Hematopoietic multipotent progenitor cell treated with erythropoietin and hydrocortisone succinate and interleukin-3 and kit ligand, for 6 days (in vitro differentiated cells): ENCODE measurements around the gene UQCC2.

Experiments
- DNase-seq: peaks from one replicate; pipeline ENCODE4 v3.0.0-alpha.2; 2015

UQCC2 gene

GRCh38 chr6:33744001-33744848, 32.7 kb upstream of the UQCC2 start:
- DNase-seq: peak; percentile 83

- no peak for DNase-seq
These were observed 31.3 kb upstream of the UQCC2 start for GRCh38 chr6:33742837-33743236.

- DNase-seq: no peak
These were observed 30.6 kb upstream of the UQCC2 start for GRCh38 chr6:33742092-33742491.

DNA sequence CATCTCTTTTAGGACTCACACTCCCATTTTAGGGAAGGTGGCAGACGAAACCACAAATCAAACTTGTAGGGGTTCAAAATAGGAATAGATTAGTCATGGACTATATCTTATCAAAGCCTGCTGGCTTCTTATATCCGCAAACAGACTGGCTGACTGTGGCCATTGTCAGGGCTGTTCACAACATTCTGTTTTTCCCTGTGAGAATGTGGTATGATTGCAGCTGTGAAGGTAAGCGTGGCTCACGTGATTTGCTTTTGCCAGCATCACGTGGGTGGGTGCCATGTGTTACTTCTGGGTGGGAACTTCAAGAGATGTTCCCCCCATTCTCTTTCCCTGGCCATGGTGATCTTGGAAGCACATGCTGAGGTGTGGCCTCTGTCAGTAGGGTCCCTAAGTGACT, 29.3 kb upstream of the UQCC2 start:
- no peak for DNase-seq

DNA sequence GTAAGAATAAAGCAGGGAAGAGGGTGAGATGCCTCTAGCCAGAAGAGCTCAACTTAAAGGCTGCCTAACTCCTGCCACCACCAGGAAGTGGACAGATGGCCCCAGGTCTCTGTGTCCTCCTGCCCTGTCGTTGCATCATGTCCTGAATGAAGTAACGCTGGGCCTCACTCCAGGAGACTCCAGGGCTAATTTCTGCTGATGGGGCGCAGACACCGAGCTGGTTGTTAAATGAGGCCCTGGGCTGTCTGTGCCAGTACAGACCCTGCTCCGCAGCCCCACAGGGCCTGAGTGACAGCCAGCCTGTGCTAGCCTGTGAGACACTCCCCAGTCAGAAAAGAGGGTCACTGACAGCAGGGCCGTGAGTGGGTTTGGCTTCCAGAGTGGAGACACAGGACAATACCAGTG, 28.7 kb upstream of the UQCC2 start:
- DNase-seq: no peak

DNA sequence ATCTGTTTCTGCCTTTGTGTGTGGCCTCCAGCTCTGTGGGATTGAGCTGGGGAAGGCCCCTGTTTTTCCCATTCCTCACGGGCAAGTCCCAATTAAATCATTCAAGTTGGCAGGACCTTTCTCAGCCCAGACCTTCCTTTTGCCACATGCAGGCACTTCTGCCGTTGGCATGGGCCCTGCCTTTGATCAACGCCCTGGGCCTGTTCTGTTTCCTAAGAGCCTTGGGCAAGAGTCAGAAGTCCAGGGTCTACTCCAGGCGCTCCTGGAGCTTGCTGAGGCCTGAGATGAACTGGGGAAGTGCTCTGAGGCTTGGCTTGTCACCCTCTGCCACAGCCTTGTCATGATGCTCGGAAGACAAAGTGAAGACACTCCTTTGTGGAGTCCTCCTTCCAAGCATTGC, 28.1 kb upstream of the UQCC2 start:
- no peak for DNase-seq

DNA sequence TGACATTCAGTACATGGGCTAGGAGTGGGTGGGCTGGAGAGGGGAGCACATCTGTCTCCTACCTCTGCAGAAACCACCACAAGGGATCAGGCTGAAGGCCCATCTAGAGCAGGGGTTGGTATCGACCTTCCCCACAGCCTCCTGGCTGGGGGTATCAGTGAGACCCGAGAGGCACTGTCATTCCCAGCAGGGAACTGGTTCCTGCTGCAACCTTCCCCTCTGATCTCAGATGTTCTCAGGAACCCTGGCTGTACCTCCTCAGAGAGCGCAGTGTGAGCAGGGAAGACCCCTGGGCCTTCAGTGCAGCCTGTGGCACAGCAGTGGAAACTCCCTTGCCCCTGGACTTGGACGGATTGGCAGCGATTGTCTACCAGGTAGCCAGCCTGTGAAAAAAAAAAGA, 27.4 kb upstream of the UQCC2 start:
- no peak for DNase-seq

GRCh38 chr6:33738153-33738552, 26.7 kb upstream of the UQCC2 start:
- no peak for DNase-seq

DNA sequence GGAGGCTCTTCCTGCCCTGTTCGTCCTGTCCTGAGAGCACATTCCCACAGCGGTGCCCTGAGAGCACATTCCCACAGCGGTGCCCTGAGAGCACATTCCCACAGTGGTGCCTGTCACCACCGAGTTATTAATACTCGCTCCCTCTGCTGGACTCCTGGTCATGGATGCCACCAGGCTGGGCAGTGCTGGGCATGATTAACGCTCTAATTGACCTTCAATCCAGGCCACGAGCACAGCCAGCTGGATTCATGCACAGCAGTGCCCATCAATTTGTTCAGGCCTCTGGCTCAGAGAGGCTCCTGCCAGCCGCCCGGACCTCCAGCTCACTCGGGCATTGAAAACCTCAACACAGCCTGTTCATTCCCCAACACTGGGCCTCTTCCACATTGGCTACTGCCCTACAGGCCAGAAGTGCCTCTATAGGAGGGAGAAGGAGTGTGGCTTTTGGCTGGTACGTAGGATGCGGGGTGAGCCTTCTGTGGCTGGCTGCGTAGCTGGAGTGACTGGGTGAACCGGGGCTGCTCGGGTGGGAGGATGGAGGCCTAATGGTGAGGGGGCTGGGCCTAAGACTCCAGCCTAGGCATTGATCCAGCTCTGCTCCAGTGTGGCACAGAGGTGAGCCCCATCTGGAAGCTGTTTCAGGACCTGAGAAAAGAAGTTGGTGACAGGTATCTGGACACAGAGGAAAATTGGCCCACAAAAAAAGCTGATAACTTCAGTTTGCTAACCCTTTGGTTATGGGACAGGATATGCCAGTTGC, 25.9 kb upstream of the UQCC2 start:
- no peak for DNase-seq

DNA sequence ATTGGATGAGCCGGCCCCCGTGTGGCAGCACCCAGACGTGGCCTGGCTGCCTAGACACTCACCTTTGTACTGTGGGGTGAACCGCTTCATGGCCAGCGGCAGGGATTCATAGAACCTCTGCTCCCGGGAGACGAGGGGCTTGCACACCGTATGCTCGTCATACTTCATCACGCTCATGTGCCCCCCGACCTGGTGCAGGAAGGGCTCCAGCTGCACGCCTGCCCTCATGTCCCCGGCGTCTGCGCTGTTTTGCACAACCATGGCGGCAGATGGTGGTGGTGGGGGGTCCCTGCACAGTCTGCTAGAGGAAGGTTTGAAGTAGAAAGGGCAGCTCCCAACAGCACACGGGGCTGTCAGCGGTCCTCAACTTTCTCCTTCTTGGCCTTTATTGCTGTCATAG, 23.7 kb upstream of the UQCC2 start:
- DNase-seq: no peak

- no peak for DNase-seq
These were observed 22.2 kb upstream of the UQCC2 start for GRCh38 chr6:33733709-33734007.

- DNase-seq: no peak
These were observed 21.6 kb upstream of the UQCC2 start for GRCh38 chr6:33732817-33733708.

GRCh38 chr6:33732385-33732784, 20.9 kb upstream of the UQCC2 start:
- no peak for DNase-seq

GRCh38 chr6:33731751-33732282, 20.3 kb upstream of the UQCC2 start:
- DNase-seq: no peak

DNA sequence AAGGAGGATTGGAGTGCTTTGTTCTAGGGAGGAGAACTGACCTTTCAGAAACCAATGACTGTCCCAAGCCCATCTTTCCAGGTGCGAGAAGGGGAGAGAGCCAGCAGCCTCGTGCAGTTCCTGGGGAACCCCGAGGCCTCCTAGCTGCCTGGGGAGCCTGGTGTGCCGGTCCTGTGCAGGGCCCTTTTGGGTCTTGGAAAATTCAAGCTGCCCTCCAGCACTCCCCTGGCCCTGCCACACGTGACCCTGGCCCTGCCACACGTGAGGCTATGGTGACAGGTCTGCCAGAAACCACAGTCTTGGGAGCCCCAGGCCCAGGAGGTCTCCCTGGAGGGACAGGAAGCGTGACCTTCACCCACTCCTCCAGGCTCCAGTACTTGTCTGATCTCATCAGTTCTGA, 19.5 kb upstream of the UQCC2 start:
- DNase-seq: no peak

- no peak for DNase-seq
These were observed 19.1 kb upstream of the UQCC2 start for GRCh38 chr6:33730611-33731010.

- no peak for DNase-seq
These were observed 17.6 kb upstream of the UQCC2 start for GRCh38 chr6:33729059-33729458.

DNA sequence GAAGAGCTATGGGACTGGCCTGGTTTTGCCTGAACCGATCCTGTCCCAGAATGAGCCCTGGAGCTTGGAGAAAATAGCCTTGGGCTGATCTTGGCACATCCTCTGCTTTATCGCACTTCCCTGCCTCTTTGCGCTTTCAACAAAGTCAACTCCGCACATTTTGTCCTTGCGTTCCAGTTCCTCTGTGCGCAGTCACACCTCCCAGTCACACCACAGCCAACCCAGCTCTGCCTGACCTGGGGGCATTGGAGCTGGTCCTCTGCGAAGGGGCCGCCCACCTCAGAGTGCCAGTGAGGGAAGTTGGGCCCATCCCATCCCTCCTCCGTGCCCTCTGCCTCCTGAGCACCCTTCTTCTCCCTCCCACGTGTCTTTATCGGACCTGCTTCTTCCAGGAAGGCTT, 16.9 kb upstream of the UQCC2 start:
- no peak for DNase-seq

- DNase-seq: no peak
These were observed 16.4 kb upstream of the UQCC2 start for GRCh38 chr6:33727932-33728331.

GRCh38 chr6:33727126-33727525, 15.6 kb upstream of the UQCC2 start:
- no peak for DNase-seq

GRCh38 chr6:33726696-33727095, 15.2 kb upstream of the UQCC2 start:
- DNase-seq: no peak

- DNase-seq: no peak
These were observed 14.6 kb upstream of the UQCC2 start for GRCh38 chr6:33725891-33726673.
